NT2/D1 (cell line): ENCODE data around the gene B4GALT1.

Experiments
- DNase-seq: peaks from one replicate; pipeline ENCODE4 v3.0.0-alpha.2; 2011; ENCODE audit warnings: low read depth, low spot score
- H3K27me3 ChIP-seq: 2 replicates; pipeline ENCODE4 v1.6.0; 2011; ENCODE audit warnings: mild to moderate bottlenecking; ENCODE audit not compliant: insufficient read length, insufficient read depth
- H3K36me3 ChIP-seq: 2 replicates; pipeline ENCODE4 v1.6.1; 2011; ENCODE audit warnings: mild to moderate bottlenecking, low read length, mixed read lengths; ENCODE audit not compliant: insufficient read depth, insufficient read length
- H3K4me1 ChIP-seq: 2 replicates; pipeline ENCODE4 v1.5.1; 2011; ENCODE audit not compliant: insufficient read depth, insufficient read length
- H3K4me3 ChIP-seq: 2 replicates; pipeline ENCODE4 v1.5.1; 2011; ENCODE audit warnings: low read depth; ENCODE audit not compliant: insufficient read length
- H3K9ac ChIP-seq: 2 replicates; pipeline ENCODE4 v1.6.0; 2011; ENCODE audit warnings: low read depth; ENCODE audit not compliant: insufficient read length
- H3K9me3 ChIP-seq: 2 replicates; pipeline ENCODE4 v1.5.1; 2011; ENCODE audit warnings: mild to moderate bottlenecking, low read length; ENCODE audit not compliant: insufficient read depth
- SUZ12 ChIP-seq: IDR thresholded peaks from 2 replicates; pipeline ENCODE4 v1.6.1; 2011; ENCODE audit not compliant: insufficient read length, insufficient read depth; ENCODE audit errors: extremely low read depth
- YY1 ChIP-seq: IDR thresholded peaks from 2 replicates; pipeline ENCODE4 v1.6.1; 2011; ENCODE audit not compliant: insufficient read length, insufficient read depth
- ZNF274 ChIP-seq: IDR thresholded peaks from 2 replicates; pipeline ENCODE4 v1.6.1; 2011; ENCODE audit warnings: mild to moderate bottlenecking, low read depth, low read length

The B4GALT1 gene

DNA sequence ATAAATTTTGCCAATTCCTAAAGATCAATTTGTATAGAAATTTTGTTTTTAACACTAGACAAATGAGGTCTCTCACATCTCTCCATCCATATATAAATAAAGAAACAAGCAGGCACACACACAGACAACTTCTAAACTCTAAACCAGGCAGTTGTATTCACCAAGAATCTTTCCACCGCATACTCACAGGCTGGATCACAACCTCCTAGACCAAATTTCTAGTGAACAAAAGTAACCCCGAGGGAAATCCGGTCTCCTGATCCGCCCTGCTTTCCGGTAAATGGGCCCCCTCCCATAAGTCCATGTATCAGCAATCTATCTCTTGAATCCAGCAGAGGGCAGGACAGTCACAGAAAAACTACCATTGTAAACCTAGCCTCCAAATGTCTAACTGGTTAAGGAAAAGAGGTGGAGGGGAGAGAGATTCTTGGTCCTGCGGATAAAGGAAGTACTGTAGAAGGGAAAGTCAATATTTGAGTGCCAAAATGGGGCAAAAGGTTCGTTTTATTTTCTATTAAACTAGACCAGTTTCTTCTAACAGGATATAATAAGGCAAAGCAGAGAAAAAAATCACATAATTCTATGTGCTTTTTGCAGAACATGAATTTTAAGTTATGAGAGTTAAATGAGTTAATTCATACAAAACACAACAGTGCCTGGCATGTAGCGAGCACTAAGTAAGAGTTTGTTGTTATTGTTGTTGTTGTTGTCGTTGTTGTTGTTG, 85.8 kb downstream of the B4GALT1 start:
- no peak for TF ChIP-seq ZNF274
- TF ChIP-seq YY1: no peak
- no peak for TF ChIP-seq SUZ12
- Histone ChIP-seq H3K9me3 (peaks cover 15% of the 10 kb centered on the region; the same call in 1 of the 2 replicates), H3K27me3 (no peaks in the 10 kb centered on the region), H3K36me3 (no peaks in the 10 kb centered on the region), H3K4me3 (peak overlapping the region; percentile 16), H3K4me1 (no peaks in the 10 kb centered on the region), H3K9ac (peak overlapping the region; percentile 46)
- DNase-seq: peak; percentile 87

DNA sequence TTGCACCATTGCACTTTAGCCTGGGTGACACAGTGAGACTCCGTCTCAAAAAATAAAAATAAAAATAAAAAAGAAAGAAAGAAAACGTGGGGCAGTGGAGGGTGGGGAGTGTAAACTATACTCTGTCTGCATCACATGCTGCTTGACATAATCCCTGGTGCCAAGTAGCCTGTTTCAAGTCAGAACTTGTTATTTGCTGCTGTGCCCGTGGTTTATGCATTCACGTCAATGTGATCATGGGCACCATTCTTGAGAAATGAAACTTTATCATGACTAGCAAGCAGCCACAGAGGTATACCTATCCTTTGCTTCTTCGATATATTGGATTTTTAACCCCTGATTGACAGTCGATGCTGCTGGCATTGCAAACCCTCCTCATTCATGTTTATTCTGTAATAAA, 86.6 kb downstream of the B4GALT1 start:
- Histone ChIP-seq H3K4me3 (no peak overlapping the region), H3K27me3 (no peaks in the 10 kb centered on the region), H3K9me3 (peaks cover 14% of the 10 kb centered on the region; the same call in 1 of the 2 replicates), H3K9ac (peak overlapping the region; percentile 46), H3K36me3 (no peaks in the 10 kb centered on the region), H3K4me1 (no peaks in the 10 kb centered on the region)
- TF ChIP-seq SUZ12 (no peak), YY1 (no peak), ZNF274 (no peak)
- no peak for DNase-seq

GRCh38 chr9:33076046-33077004, 90.8 kb downstream of the B4GALT1 start, which contains the start of gene SMU1:
TSS of gene SMU1 (minus strand) at chr9:33076674. CDS start at chr9:33076608, 66 bp downstream.
- DNase-seq: peak; percentile 98
- TF ChIP-seq SUZ12 (no peak), YY1 (no peak), ZNF274 (no peak)
- no peaks in the 10 kb centered on the region for H3K27me3 ChIP-seq
- peaks cover 35% of the 10 kb centered on the region for H3K36me3 ChIP-seq
- no peaks in the 10 kb centered on the region for H3K9me3 ChIP-seq
- H3K9ac ChIP-seq: peak within 1 kb of the TSS; percentile 100
- no peaks in the 10 kb centered on the region for H3K4me1 ChIP-seq
- H3K4me3 ChIP-seq: peak within 1 kb of the TSS; percentile 100

- TF ChIP-seq YY1: no peak
- no peak for DNase-seq
- H3K36me3 ChIP-seq: peaks cover 93% of the 10 kb centered on the region
- no peak overlapping the region for H3K4me3 ChIP-seq
- no peaks in the 10 kb centered on the region for H3K27me3 ChIP-seq
- H3K4me1 ChIP-seq: no peaks in the 10 kb centered on the region
- no peak overlapping the region for H3K9ac ChIP-seq
- no peaks in the 10 kb centered on the region for H3K9me3 ChIP-seq
Observed at GRCh38 chr9:33068991-33069390, 98.1 kb downstream of the B4GALT1 start.

DNA sequence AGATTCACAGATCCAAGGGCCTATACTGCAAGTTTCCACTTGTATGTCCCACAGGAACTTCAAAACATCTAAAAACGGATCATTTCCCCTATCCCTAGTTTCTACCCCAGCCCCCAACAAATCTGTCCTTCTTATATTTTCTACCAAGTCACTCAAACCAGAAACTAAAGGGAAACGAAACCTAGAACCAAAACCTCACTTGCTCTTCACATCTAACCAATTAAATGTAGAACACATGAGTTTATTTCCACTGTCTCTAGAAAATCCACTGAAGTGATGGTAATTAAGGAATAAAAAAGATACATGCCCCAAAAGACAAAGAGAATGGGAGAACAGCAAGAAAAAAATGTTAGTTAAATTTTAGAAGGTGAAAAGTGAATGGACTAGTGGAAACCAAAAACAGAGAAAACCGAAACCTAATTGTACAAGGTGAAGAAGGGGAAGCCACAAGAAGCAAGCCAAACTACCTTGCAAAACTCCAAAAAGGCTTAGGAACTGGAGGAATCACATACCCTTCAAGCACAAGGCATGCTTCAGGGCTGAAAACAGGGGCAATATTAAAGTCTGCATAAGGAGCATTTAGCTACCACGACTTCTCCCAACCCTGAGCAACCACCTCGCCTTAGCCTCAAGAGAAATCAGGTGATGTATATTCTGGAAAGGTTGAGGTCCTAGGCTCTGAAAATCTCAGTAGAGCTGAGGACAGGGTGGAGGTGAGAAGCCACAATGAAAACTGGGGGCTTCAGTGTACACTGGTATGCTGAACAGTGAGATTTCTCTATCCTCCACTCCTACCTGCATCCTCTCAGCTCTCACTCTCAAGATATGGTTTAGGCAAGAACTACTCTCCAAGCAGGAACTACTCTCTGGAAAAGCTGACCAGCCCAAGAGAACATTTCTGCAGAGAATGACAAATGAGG, 101.7 kb downstream of the B4GALT1 start:
- Histone ChIP-seq H3K4me3 (no peak overlapping the region), H3K9ac (no peak overlapping the region), H3K27me3 (no peaks in the 10 kb centered on the region), H3K9me3 (no peaks in the 10 kb centered on the region), H3K4me1 (no peaks in the 10 kb centered on the region), H3K36me3 (peaks cover 91% of the 10 kb centered on the region)
- TF ChIP-seq ZNF274: no peak
- TF ChIP-seq SUZ12: no peak
- no peak for DNase-seq
